Stimulated activated CD4-positive, alpha-beta T cell treated with anti-CD3 and anti-CD28 coated beads, Interleukin-4, amount 100 ng/mL, for 4 hours (primary cell): ENCODE data around the gene USF2.

ENCODE experiments used
- DNase-seq, 2 experiments: peaks; one replicate each; pipeline ENCODE4 v3.0.0-alpha.2; 2020

USF2 gene

GRCh38 chr19:35302446-35302845 lies 33.7 kb downstream of the USF2 start:
- DNase-seq: no peak

- DNase-seq: no peak
Measured at GRCh38 chr19:35303357-35303915, 34.7 kb downstream of the USF2 start.

GRCh38 chr19:35304036-35304435 lies 35.3 kb downstream of the USF2 start:
- no peak for DNase-seq

- no peak for DNase-seq
Measured at GRCh38 chr19:35305181-35305580, 36.4 kb downstream of the USF2 start.

GRCh38 chr19:35306473-35307246 lies 37.9 kb downstream of the USF2 start:
- DNase-seq: no peak

- no peak for DNase-seq
Measured at GRCh38 chr19:35307931-35308330, 39.2 kb downstream of the USF2 start.

GRCh38 chr19:35308910-35309309 lies 40.1 kb downstream of the USF2 start:
- no peak for DNase-seq

- no peak for DNase-seq
Measured at GRCh38 chr19:35309481-35310279, 40.9 kb downstream of the USF2 start.

- DNase-seq: no peak
Measured at GRCh38 chr19:35310331-35310730, 41.6 kb downstream of the USF2 start.

GRCh38 chr19:35310811-35311465 lies 42.2 kb downstream of the USF2 start:
- no peak for DNase-seq

GRCh38 chr19:35311901-35312665 lies 43.3 kb downstream of the USF2 start:
- DNase-seq: no peak

GRCh38 chr19:35313587-35313986 lies 44.8 kb downstream of the USF2 start:
- no peak for DNase-seq

GRCh38 chr19:35314031-35314430 lies 45.3 kb downstream of the USF2 start:
- DNase-seq: no peak

GRCh38 chr19:35314858-35315470 lies 46.2 kb downstream of the USF2 start:
- no peak for DNase-seq

GRCh38 chr19:35315883-35316282 lies 47.1 kb downstream of the USF2 start:
- no peak for DNase-seq

GRCh38 chr19:35316560-35316959 lies 47.8 kb downstream of the USF2 start:
- DNase-seq: no peak

- no peak for DNase-seq
Measured at GRCh38 chr19:35317464-35318043, 48.8 kb downstream of the USF2 start.

- no peak for DNase-seq
Measured at GRCh38 chr19:35318679-35319448, 50.1 kb downstream of the USF2 start.

- no peak for DNase-seq
Measured at GRCh38 chr19:35320065-35320713, 51.4 kb downstream of the USF2 start.

GRCh38 chr19:35321291-35321690 lies 52.5 kb downstream of the USF2 start:
- no peak for DNase-seq
